HEK293T (cell line): ENCODE results near the gene BEND7.

Source experiments
- CTCF ChIA-PET: fragments of 350-600 bp; formaldehyde crosslinking; extraction: SDS; loops from one replicate; lab custom pipeline; 2021; ENCODE audit warnings: antibody characterized with exemption, inconsistent platforms; lab: Yijun Ruan, JAX
- POLR2A ChIA-PET: fragments of 350-600 bp; formaldehyde crosslinking; extraction: SDS; loops from one replicate; lab custom pipeline; 2020; ENCODE audit warnings: antibody characterized with exemption, inconsistent platforms; lab: Yijun Ruan, JAX
- DNase-seq: peaks from one replicate; pipeline ENCODE4 v3.0.0; 2012; ENCODE audit warnings: mixed read lengths; ENCODE audit errors: extremely low spot score
- ARNT ChIP-seq: fragments of 450-650 bp; IDR thresholded peaks from 2 replicates; pipeline ENCODE4 v1.6.1; 2017; ENCODE audit warnings: mild to moderate bottlenecking
- BHLHE40 ChIP-seq: fragments of 450-650 bp; IDR thresholded peaks from 2 replicates; pipeline ENCODE4 v1.6.1; 2016; ENCODE audit warnings: mild to moderate bottlenecking, moderate library complexity, borderline replicate concordance
- CTBP1 ChIP-seq: fragments of 450-650 bp; IDR thresholded peaks from 2 replicates; pipeline ENCODE4 v1.6.1; 2016; ENCODE audit warnings: borderline replicate concordance
- ELF4 ChIP-seq: fragments of 450-650 bp; IDR thresholded peaks from 2 replicates; pipeline ENCODE4 v1.6.1; 2017; ENCODE audit warnings: antibody characterized with exemption
- FOXA1 ChIP-seq: fragments of 450-650 bp; IDR thresholded peaks from 2 replicates; pipeline ENCODE4 v1.6.1; 2016; ENCODE audit warnings: mild to moderate bottlenecking
- FOXK2 ChIP-seq: fragments of 450-650 bp; IDR thresholded peaks from 2 replicates; pipeline ENCODE4 v1.6.1; 2016; ENCODE audit warnings: mild to moderate bottlenecking
- FOXM1 ChIP-seq: fragments of 450-650 bp; IDR thresholded peaks from 2 replicates; pipeline ENCODE4 v1.6.1; 2017; ENCODE audit warnings: mild to moderate bottlenecking, borderline replicate concordance
- HDGF ChIP-seq: fragments of 450-650 bp; IDR thresholded peaks from 2 replicates; pipeline ENCODE4 v1.6.1; 2017; ENCODE audit warnings: antibody characterized with exemption, borderline replicate concordance
- L3MBTL2 ChIP-seq: fragments of 450-650 bp; conservative IDR thresholded peaks from 2 replicates; pipeline ENCODE4 v1.6.1; 2016; ENCODE audit warnings: mild to moderate bottlenecking
- LEF1 ChIP-seq: fragments of 450-650 bp; IDR thresholded peaks from 2 replicates; pipeline ENCODE4 v1.6.1; 2017; ENCODE audit warnings: mild to moderate bottlenecking, borderline replicate concordance
- NFRKB ChIP-seq: fragments of 450-650 bp; IDR thresholded peaks from 2 replicates; pipeline ENCODE4 v1.6.1; 2016; ENCODE audit warnings: mild to moderate bottlenecking, moderate library complexity
- SP1 ChIP-seq: fragments of 450-650 bp; IDR thresholded peaks from 2 replicates; pipeline ENCODE4 v1.6.1; 2017
- SUZ12 ChIP-seq: fragments of 450-650 bp; IDR thresholded peaks from 2 replicates; pipeline ENCODE4 v1.6.1; 2016; ENCODE audit warnings: mild to moderate bottlenecking
- TARDBP ChIP-seq: fragments of 450-650 bp; IDR thresholded peaks from 2 replicates; pipeline ENCODE4 v1.6.1; 2016
- ZNF384 ChIP-seq: fragments of 450-650 bp; IDR thresholded peaks from 2 replicates; pipeline ENCODE4 v1.6.1; 2016
- TF ChIP-seq, protein P1 (sequence below): fragments of 450-650 bp; IDR thresholded peaks from 2 replicates; pipeline ENCODE4 v1.6.1; 2016

Gene BEND7

DNA sequence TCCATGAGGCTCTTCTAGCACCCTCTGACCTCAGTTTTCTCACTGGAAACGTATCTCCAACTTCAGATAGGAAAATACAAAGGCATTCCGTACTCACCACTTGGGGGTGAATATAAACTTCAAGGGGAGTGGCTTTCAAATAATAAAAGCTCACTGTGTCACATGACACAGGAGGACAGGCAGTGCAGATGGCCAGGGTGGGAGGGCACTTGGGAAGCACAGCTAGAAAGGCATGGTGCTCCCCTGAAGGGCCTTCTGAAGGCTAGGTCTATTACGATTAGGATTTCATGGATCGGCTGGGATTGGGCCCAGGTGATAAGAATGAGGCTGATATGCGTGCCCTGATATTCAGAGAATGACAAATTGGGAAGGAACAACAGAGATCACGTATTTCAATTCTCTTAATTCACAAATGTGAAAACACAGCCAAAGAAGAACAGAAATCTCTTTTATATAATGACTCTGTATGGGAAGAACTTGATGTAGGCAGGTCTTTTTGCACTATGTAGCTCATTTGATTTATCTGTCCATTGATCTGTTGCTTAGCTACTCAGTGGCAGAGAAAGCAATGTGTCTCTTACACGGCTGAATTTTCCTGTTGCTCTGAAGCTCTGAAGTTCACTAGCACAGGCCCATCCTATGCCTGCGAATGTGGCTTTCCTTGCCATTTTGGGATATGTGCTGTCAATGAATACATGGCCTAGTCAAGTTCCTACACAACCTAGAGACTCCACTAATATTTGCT lies 83.0 kb downstream of the BEND7 start:
- ChIA-PET POLR2A (no interaction called here), CTCF (interaction anchor here (0.7 kb wide), 1 partner anchor 74 kb away, joined by 4 read pairs; no protein-coding TSS in a partner anchor)
- TF ChIP-seq, protein P1, sequence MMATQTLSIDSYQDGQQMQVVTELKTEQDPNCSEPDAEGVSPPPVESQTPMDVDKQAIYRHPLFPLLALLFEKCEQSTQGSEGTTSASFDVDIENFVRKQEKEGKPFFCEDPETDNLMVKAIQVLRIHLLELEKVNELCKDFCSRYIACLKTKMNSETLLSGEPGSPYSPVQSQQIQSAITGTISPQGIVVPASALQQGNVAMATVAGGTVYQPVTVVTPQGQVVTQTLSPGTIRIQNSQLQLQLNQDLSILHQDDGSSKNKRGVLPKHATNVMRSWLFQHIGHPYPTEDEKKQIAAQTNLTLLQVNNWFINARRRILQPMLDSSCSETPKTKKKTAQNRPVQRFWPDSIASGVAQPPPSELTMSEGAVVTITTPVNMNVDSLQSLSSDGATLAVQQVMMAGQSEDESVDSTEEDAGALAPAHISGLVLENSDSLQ = no peak
- TF ChIP-seq TARDBP (no peak), FOXK2 (no peak), ARNT (no peak), CTBP1 (no peak), LEF1 (no peak), HDGF (no peak), NFRKB (no peak), L3MBTL2 (no peak), FOXA1 (no peak), FOXM1 (no peak), ELF4 (no peak)
- no peak for DNase-seq

DNA sequence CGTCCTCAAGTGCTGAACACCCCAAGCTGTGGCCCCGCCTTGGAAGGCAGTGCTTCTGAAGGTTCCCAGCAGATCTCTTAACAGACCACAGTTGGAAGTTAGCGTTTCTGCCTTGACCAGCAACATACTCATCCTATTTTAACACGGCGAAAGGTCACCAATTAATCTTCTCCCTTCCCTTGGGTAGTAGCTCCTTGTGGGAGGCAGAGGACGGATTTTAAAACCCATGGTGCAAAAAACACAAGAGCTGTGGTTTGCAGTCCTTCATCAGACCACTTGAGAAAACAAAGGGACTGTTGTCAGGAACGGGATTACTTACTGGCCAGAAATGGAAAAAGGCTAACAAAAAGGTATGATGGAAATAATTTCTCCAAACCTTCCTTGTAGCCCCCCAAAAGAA lies 87.3 kb downstream of the BEND7 start:
- TF ChIP-seq LEF1 (no peak), CTBP1 (no peak), L3MBTL2 (no peak), FOXM1 (no peak), TARDBP (no peak), SUZ12 (no peak), ARNT (no peak), NFRKB (no peak), FOXK2 (no peak), HDGF (no peak), ZNF384 (no peak), SP1 (no peak), FOXA1 (no peak), BHLHE40 (no peak), ELF4 (no peak)
- TF ChIP-seq, protein P1 = no peak
- DNase-seq = no peak
- CTCF ChIA-PET = interaction anchor here (0.5 kb wide), 1 partner anchor 55 kb away, joined by 4 read pairs; no protein-coding TSS in a partner anchor
- POLR2A ChIA-PET = interaction anchor here (0.6 to 0.8 kb wide), 2 partner anchors 139 to 1193 kb away, joined by 3 to 4 read pairs; no protein-coding TSS in a partner anchor

DNA sequence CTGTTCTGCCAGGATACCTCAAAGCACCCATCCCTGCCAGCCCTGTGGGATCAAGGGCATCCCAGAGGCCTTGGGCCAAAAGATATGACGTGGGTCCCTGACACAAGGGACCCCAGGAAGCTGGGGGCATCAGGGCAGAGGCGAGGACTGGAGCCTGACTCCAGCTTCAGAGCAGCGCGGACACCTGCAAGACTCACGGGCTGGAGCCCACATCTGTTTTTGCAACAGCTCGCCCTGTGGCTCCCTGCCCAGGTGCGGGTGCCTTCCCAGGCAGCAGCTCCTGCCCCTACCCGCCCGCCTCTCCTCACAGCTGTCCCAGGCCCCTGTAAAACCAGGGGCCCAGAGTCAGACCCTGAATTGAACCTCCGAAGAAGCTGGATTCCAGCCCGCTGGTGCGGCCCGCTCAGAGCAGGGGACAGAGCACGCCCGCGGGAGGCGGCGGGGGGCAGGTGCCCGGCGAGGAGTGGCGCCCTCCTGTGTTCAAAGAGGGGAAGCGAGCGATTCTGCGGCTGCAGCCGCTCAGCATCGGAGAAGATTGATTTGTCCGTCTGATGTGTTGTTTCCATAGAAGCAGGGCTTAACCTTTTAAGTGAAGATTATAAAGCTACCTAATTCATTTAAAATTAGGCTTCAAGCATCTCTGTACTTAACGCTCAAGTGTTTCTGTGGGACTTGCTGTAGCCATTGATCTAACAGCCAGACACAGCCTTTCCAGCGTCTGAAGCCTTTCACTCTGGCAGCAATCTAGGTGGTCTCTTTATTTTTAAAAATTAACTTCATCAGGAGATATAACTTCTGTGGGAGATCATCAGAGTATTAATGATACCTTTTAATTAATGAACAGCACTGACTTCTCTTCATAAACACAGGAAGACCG lies 88.4 kb downstream of the BEND7 start:
- DNase-seq = peak; percentile 88
- CTCF ChIA-PET = interaction anchor here (0.5 to 1.9 kb wide), 17 partner anchors 9 to 280 kb away, joined by 3 to 17 read pairs (median 3); no protein-coding TSS in a partner anchor
- TF ChIP-seq CTBP1 (no peak), NFRKB (no peak), HDGF (no peak), BHLHE40 (no peak), FOXM1 (no peak), L3MBTL2 (no peak), ZNF384 (no peak), ELF4 (no peak), FOXK2 (no peak), ARNT (no peak), TARDBP (no peak), SUZ12 (no peak), SP1 (no peak)
- TF ChIP-seq, protein P1 = no peak
- POLR2A ChIA-PET = interaction anchor here (1.2 kb wide), 1 partner anchor 68 kb away, joined by 6 read pairs; no protein-coding TSS in a partner anchor

DNA sequence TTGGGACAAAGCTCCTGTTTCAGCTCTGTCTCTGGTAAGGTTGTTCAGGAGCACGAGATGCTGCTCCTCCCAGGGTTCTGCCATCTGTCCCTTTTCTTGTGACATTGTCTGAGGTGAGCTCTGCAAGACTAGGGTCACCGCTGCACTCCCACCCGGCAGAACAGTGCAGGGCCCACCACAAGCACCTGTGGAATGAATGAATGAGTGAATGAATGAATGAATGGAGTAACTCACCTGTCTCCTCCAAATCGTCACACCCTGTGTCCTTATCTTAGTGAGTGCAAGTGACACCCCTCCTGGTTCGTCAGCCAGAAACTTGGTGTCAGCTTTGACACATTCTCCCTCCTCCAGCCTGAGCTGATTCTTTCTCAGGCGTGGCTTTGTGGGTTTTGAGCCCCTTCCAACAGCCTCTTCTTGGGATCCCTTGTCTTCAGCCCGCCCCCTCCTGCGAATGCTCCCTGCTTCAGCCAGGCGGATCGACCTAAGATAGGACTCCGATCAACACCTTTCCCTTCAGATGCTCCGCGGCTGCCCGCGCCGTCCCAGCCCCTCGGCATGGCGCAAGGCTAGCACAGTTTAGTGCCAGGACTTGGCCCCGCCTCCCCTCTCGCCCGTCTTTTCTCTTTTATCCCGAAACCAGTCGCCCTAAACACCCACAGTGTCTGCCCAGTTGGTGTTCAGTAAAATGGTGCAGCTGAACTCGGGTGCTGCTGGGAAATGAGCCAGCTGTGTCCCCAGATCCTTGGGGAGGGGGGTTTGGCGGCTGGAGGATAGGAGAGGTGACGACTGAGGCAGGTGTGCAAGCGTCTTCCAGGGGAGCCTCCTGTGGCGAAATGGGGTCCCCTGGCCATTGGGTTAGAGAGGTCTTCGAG lies 89.3 kb downstream of the BEND7 start:
- ChIA-PET CTCF (interaction anchor here (0.6 to 1.9 kb wide), 16 partner anchors 10 to 279 kb away, joined by 3 to 17 read pairs (median 4); no protein-coding TSS in a partner anchor), POLR2A (interaction anchor here (1.2 kb wide), 1 partner anchor 67 kb away, joined by 6 read pairs; no protein-coding TSS in a partner anchor)
- DNase-seq = no peak
- TF ChIP-seq HDGF (no peak), BHLHE40 (no peak), SP1 (no peak), L3MBTL2 (no peak), CTBP1 (no peak), NFRKB (no peak), ZNF384 (no peak)
